GM19193 (cell line): ENCODE results near the gene IDH3B.

ENCODE experiments used
- POLR2A ChIP-seq: IDR thresholded peaks from 4 replicates; pipeline ENCODE4 v1.6.1; 2011; ENCODE audit not compliant: insufficient read depth, insufficient read length; ENCODE audit errors: extremely low read depth

The IDH3B gene

DNA sequence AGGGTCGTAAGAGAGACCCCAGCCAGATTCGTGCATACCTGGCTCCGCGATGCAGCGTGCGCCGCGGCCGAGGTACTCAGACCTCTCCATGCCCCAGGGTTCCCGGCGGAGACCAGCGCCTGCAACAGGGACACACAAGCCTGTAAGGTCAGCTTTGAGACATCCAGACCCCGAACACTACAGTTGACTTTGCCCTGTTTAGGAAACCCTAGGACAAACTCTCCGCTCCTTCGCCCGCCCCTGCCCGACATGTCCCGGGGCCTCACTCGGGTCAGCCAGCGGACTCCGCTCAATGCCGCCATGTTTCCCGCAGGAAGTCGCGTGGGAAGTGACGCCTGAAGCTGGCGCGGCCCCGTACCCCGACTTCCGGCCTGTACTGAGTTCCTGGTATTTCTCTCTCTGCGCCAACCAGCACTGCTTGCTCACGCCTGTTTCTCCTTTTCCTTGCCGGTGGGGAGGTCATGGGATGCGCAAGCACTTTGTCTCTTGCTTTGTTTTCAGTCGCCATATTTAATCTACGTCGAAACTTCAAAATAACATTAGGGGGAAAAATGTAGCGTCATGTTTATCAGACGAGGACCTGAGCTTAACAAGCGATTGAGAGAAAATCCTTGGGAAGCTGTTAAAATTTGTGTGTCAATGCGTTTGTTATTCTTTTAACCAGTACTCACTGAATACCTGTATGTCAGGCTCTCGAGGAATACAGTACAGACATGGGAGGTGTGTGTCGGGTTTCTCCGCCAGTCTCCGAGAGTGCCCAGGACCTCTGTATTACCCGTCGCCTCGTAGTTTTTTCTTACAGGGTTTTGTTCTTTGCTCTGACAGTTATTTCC lies at the start of gene IDH3B:
TSS of gene IDH3B (minus strand) at position 330 of the 833 bp plus-strand sequence. CDS start at position 302, 28 bp downstream.
- peak; percentile 93 for TF ChIP-seq POLR2A

DNA sequence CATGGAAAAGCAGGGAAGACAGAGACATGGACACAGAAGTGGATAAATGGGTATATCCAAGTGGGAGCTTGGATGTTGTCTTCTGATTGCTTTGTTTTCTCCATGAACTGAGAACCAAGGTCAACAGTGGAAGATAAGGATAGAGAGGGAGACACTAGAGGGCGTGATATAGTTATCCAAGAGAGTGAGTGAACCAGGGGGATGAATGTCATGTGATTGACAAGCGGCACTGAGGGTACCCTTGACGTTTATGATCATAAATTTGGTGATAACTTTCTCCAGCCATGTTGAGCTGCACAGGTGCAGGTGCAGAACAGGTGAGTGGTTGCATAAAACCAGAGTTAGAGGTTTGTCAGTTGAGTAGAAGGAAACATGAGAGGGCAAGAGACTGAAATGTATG lies 49.3 kb upstream of the IDH3B start:
- no peak for TF ChIP-seq POLR2A

DNA sequence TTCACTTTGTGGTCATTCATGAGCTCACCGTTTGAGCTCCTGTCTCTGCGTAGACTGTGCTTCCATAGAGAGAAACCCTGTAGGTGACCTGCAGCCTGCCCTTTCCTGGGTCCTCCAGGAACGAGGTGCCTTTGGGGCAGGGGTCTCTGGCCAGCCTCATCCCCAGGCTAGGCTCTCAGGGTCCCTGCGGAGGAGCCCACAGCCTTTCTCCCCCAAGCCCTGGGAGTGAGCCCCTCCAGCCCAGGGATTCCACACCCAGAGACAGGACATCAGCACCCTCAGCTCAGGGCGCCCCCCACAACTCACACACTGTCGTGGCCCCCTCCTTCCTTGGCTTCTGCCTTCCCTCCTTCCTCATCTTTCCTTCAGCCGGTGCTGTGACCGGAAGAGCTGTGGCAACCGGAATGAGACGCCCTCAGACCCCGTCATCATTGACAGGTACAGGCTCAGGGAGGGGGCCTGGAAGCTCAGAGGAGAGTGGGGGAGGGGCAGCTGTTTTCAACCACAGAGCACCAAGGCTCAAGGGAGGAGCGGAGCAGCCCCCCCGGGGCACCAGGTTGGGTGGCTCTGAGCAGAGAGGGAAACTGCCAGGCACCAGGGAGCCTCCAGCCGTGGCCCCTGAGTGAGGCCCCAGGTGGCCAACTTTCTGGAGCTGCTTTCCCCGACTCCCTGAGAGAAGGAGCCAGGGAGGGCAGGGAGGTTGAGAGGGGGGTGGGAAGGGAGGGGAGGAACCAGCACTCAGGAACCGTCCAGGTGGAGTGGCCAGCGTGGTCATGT lies 45.4 kb upstream of the IDH3B start:
- TF ChIP-seq POLR2A: no peak

DNA sequence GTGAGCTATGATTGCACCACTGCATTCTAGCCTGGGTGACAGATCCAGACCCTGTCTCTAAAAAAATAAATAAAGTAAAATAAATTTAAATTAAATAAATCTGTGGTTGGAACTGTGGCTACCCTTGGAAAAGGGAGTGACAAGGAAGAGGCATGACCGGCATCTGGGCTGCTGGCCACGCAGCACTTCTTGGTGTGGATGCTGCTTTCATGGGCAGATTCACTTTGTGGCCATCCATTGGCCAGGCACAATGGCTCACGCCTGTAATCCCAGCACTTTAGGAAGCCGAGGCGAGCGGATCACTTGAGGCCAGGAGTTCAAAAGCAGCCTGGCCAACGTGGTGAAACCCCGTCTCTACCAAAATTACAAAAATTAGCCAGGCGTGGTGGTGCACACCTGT lies 44.6 kb upstream of the IDH3B start:
- no peak for TF ChIP-seq POLR2A

DNA sequence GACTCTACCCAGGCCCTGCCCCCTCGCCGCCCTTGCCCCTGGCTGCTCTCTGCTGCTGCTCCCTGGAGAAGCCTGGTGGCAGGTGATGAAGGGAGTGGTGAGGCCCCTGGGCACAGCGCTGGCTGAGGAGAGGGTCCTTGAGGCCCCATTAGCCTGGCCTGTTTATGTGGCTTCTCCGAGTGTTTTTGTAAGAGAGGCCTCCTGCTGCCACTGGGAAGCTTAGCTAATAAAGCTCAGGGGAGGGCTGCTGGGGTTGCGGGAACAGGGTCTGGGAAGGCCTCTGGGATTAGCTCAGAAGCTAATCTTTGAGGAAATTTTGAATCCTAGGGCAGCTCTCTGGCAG lies 44.0 kb upstream of the IDH3B start:
- no peak for TF ChIP-seq POLR2A

DNA sequence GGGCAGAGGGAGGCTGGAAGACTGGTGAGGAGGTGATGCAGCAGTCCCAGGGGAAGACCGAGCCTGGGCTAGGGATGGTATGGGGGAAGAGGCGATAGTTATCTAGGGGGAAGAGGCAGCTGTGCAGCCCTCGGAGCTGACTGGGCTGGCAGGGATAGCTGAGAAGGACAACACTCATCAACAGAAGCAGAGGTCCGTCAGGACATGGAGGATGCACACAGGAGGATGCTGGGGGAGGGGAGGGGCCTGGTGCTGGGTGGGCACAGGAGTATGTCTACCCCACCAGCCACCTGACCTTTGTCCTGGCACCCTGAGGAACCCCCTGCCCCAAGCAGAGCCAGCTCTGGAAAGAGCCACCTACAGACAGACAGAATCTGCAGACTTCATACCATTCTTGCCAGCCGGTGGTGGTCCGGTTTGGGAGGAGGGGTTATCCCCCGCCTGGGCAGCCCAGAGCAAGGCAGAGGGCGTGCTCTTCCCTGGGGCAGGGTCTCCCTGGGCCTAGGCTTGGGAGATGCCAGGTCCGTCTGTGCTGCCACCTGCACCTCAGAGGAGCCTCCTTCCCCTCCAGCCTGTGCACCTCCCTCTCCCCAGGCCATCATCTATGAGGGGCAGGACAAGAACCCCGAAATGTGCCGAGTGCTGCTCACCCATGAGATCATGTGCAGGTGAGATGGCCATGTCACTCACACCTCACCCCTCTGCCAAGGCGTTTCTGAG lies 43.5 kb upstream of the IDH3B start:
- no peak for TF ChIP-seq POLR2A

GRCh38 chr20:2706688-2707352 lies 42.8 kb upstream of the IDH3B start:
- no peak for TF ChIP-seq POLR2A

DNA sequence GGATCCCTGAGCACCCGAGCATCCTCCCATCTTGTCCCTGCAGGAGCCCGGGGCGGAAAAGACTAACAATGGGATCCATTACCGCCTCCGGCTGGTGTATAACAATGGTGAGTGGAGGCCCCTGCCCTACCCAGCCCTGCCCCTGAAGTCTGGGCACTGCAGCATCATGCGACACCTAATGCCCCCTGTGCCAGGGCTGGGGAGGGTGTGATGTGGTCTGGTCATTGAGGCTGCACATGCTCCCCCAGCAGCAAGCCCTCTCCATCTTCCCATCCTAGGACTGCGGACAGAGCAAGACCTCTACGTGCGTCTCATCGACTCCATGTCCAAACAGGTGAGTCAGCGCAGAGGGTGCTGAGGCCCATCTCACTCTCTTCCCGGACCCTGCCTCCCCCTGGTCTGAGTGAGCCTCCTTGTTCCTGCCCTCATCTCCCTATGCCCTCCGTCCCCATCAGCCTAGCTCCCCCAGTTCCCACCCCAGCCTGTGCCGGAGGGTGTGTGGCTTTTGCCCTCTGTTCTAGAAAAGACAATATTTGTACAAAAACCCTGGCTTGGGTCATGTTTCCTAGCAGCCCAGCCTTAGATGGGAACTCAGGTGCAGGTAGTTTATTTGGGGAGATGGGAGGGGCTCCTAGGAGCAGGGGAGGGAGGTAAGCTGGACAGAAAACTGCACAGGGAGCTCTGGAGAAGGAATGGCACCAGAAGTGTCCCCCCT lies 42.1 kb upstream of the IDH3B start:
- TF ChIP-seq POLR2A: no peak

GRCh38 chr20:2703716-2704475 lies 39.9 kb upstream of the IDH3B start:
- no peak for TF ChIP-seq POLR2A

DNA sequence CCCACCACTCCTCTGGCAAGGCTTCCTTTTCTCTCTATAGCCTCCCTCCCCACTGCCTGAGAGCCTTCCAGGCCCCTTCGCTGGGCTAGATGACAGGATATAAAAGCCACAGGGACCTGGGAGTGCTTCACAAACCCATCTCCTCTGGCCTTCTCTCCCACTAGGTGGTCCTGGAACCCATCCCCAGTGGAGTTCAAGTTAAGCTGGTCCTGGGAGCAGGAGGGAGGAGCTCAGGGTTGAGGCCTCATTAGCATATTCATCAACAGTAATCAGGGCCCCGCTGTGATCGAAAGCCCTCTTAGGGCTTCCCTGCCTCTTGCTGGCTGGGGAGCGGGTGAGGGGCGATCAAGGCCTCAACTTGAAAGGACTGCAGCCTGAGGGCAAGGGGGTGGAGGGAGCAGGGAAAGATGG lies 37.7 kb upstream of the IDH3B start:
- TF ChIP-seq POLR2A: no peak

DNA sequence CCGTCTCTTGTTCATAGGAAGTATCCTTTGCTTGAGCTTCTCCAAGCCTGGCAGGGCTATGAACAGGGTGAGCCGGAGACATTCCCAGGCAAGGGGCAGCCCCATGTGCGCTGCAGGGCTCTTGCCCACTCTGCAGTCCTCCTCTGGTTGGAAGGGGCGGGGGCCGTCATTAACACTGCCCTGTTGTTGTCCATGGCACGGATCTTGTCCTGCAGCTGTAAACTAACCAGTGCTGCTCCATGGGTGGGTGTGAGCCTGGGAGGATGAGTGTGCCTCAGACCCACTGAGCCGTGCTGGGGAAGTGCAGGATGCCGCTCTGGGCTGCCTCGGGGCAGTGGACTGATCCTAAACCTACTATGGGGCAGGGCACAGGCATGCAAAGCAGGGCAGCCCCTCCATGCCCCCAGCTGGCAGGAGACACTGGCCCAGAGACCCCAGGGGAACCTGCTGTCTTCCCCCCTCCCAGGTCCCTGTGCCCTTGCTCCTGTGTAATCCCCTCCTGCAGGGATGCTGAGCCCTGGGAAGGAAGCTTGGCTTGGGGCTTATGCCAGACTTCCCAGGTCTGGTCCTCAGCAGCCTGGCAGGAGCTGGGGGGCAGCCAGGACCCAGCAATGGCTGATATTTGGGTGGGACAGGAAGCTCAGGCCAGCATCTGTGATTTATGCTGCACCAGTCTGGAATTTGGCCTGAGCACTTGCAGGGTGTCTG lies 37.1 kb upstream of the IDH3B start:
- TF ChIP-seq POLR2A: no peak

- no peak for TF ChIP-seq POLR2A
Measured at GRCh38 chr20:2699775-2700413, 35.9 kb upstream of the IDH3B start.
